Breast epithelium (tissue), 3 donors: ENCODE results near the gene SPART.

Experiments
- POLR2A ChIP-seq: fragments of 450-650 bp; IDR thresholded peaks from one replicate; pipeline ENCODE4 v1.6.1; 2016; ENCODE audit warnings: antibody characterized with exemption, mild to moderate bottlenecking, moderate library complexity
- POLR2AphosphoS5 ChIP-seq, 3 donors: sonication (generic); formaldehyde crosslinking; IDR thresholded peaks; one replicate each; pipeline ENCODE4 v1.6.1; 2017; ENCODE audit warnings: antibody characterized with exemption in 3 of 3
- TF ChIP-seq, protein P1 (sequence below), 3 donors: fragments of 450-650 bp; IDR thresholded peaks; one replicate each; pipeline ENCODE4 v1.5.1; 2016 to 2017; ENCODE audit warnings: antibody characterized with exemption in 3 of 3, mild to moderate bottlenecking in 3 of 3, moderate library complexity in 3 of 3

DNA sequence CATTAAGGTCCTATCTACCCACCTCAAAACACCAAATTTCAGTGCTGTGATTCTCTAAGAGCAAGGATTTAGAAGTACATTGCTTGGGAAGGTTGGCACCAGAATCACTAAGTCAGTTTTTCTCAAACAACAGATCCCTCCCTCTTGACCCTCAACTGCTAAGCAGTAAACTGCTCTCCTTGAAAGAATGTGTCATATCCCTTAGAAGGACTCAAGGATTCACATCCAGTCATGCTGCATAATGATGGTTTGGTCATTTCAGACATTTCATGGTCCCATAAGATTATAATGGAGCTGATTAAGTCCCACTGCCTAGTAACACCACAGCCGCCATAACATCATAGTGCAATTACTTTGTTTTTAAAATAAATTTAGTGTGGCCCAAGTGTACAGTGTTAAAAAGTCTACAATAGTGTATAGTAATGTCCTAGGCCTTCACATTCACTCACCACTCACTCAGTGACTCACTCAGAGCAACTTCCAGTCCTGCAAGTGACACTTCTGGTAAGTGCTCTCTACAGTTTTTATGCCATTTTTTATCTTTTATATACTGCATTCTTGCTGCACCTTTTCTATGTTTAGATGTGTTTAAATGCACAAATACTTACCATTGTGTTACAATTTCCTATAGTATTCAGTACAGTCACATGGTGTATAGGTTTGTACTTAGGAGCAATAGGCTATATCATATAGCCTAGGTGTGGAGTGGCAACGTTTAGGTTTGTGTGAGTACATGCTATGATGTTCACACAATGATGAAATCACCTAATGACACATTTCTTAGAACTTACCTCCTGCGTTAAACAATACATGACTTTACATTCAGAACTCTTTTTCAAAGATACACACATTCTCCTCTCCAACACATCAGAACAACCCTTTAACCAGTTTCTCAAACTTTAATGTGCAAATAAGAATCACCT is 32.9 kb downstream of the SPART start:
- TF ChIP-seq POLR2A = no peak
- TF ChIP-seq, protein P1, sequence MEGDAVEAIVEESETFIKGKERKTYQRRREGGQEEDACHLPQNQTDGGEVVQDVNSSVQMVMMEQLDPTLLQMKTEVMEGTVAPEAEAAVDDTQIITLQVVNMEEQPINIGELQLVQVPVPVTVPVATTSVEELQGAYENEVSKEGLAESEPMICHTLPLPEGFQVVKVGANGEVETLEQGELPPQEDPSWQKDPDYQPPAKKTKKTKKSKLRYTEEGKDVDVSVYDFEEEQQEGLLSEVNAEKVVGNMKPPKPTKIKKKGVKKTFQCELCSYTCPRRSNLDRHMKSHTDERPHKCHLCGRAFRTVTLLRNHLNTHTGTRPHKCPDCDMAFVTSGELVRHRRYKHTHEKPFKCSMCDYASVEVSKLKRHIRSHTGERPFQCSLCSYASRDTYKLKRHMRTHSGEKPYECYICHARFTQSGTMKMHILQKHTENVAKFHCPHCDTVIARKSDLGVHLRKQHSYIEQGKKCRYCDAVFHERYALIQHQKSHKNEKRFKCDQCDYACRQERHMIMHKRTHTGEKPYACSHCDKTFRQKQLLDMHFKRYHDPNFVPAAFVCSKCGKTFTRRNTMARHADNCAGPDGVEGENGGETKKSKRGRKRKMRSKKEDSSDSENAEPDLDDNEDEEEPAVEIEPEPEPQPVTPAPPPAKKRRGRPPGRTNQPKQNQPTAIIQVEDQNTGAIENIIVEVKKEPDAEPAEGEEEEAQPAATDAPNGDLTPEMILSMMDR (IDR thresholded peaks at IDR 0.05) = no peak
- no peak for TF ChIP-seq POLR2AphosphoS5 (IDR thresholded peaks at IDR 0.05)
